Measurements from ENCODE around the gene CLMP.

CLMP gene

DNA sequence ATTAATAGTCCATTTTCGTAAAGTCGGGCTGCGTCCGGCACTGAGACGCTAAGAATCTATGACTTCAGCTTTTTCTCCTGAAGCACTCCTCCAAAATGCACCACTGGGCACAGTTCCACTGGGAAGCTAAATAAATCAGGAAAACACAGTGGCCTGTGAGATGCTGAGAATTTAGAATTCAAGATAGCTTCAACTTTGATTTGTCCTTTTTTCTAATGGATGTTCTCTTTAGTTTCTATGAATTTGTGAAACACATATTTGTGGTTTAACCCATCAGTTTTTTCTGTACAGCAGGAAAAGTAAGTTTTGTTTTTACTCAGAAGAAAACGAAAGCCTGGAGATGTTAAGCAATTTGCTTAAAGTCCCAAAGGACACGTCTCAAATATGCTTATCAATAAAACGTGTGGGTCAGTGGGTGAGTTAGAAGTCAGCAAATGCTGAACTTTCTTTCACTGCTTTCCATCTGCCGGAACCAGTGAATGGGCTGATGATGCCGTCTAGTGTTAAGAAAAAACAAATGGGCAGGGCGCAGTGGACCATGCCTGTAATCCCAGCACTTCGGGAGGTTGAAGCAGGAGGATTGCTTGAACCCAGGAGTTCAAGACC, 40.7 kb upstream of the CLMP start:
- no peak for DNase-seq (ENCODE audit: low spot score)
- no peak overlapping the region for H3K27ac ChIP-seq
- ChIA-PET CTCF (interaction anchor here (0.5 to 1.5 kb wide), 3 partner anchors 9 to 47 kb away, joined by 3 to 5 read pairs (median 4); no protein-coding TSS in a partner anchor), POLR2A (ENCODE audit: low non-redundant PET) (no interaction called here)
- TF ChIP-seq, protein P1, sequence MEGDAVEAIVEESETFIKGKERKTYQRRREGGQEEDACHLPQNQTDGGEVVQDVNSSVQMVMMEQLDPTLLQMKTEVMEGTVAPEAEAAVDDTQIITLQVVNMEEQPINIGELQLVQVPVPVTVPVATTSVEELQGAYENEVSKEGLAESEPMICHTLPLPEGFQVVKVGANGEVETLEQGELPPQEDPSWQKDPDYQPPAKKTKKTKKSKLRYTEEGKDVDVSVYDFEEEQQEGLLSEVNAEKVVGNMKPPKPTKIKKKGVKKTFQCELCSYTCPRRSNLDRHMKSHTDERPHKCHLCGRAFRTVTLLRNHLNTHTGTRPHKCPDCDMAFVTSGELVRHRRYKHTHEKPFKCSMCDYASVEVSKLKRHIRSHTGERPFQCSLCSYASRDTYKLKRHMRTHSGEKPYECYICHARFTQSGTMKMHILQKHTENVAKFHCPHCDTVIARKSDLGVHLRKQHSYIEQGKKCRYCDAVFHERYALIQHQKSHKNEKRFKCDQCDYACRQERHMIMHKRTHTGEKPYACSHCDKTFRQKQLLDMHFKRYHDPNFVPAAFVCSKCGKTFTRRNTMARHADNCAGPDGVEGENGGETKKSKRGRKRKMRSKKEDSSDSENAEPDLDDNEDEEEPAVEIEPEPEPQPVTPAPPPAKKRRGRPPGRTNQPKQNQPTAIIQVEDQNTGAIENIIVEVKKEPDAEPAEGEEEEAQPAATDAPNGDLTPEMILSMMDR (conservative IDR thresholded peaks at IDR 0.05; ENCODE audit: low read depth): no peak

DNA sequence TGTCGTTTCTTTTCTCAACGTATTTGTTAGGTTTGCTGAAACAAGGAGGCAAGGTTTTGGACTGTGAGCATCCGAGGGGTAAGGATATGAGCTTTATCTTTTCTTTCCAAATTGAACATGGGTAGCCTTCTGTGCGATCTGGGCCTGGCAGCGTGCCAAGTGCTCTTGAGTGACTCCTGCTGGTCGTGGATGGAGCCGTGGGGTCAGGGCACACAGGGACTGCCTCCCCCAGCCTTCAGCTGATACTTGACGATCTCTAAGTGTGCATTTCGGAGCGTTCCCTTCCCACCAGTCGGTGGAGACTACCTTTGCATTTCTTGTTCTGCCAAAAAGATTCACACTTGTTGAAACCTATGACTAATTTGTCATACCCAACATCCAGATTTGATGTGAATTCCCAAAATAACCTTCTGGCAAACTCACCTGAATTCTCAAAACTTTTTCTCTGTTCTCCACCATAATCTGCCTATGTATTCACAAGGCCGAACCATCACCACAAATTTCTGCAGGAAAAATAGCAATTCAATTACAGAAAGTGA, 40.1 kb upstream of the CLMP start:
- peak; percentile 31 for DNase-seq (ENCODE audit: low spot score)
- ChIA-PET CTCF (interaction anchor here (0.5 to 1.5 kb wide), 5 partner anchors 9 to 108 kb away, joined by 3 to 5 read pairs (median 4); no protein-coding TSS in a partner anchor), POLR2A (ENCODE audit: low non-redundant PET) (no interaction called here)
- H3K27ac ChIP-seq: no peak overlapping the region
- TF ChIP-seq, protein P1 (conservative IDR thresholded peaks at IDR 0.05; ENCODE audit: low read depth): peak; percentile 30

DNA sequence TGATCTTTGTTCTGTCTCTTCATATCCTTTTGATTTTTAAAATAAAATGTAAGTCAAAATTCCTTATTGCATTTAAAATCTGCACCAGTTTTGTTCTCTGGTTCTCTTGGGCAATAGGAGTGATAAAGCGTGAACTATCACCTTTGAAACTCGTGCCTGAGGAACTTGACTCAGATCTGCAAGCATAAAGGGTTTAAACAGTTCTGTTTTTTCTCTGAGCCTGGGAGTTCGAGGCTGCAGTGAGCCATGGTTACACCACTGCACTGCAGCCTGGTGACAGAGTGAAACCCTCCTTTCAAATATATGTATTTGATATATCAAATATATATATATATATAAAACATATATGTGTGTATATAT, 38.9 kb upstream of the CLMP start:
- POLR2A ChIA-PET (ENCODE audit: low non-redundant PET): no interaction called here
- CTCF ChIA-PET: no interaction called here
- TF ChIP-seq, protein P1 (conservative IDR thresholded peaks at IDR 0.05; ENCODE audit: low read depth): no peak
- no peak overlapping the region for H3K27ac ChIP-seq
- DNase-seq (ENCODE audit: low spot score): no peak

DNA sequence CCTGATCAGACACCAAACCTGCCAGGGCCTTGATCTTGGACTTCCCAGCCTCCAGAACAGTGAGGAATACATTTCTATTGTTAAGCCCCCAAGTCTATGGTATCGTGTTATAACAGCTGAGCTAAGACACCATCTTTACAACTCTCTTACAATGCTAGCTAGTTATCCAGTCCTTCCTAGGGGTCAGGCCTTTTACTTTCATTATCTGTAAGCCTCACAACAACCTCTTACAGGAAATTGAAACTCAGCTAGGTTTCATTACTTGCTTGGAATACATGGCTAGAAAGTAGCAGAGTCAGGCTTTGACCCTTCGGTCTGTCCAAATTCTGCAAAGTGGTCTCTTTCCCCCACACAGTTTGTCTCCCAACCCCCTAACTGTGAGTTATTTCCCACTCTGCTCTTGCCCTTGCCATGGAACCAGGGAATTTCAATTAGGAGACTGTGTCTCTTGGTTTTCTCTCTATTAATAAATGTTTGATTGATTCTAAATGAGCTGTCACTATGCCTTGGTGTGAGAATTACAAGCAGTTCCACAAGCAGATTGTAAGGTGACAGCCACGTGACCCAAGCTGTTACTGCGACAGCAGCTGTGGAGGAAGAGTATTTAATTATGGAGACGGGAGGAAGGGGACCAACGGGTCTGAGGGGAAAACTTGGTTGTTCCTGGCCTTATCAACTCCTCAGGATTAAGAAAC, 38.4 kb upstream of the CLMP start:
- H3K27ac ChIP-seq: no peak overlapping the region
- ChIA-PET CTCF (no interaction called here), POLR2A (ENCODE audit: low non-redundant PET) (no interaction called here)
- TF ChIP-seq, protein P1 (conservative IDR thresholded peaks at IDR 0.05; ENCODE audit: low read depth): no peak
- no peak for DNase-seq (ENCODE audit: low spot score)

DNA sequence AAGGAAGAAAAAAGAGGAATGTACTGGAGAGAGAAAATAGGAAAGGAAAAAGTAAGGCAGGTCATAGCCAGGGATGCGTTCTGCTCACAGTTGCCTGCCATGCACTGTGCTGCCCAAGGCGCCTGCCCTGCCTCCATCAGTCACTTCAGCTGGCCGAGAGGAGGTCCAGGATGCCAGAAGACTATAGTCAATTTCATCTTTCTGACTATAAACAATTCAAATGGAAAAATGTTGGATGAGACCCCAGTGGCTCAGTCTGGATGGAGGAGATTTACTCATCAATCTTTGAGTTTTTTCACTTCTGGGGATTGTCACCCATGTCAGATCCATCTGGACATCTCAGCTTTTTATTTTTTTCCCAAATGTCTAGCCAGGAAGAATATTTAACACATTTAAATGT, 36.7 kb upstream of the CLMP start:
- DNase-seq (ENCODE audit: low spot score): no peak
- TF ChIP-seq, protein P1 (conservative IDR thresholded peaks at IDR 0.05; ENCODE audit: low read depth): no peak
- H3K27ac ChIP-seq: no peak overlapping the region
- ChIA-PET POLR2A (ENCODE audit: low non-redundant PET) (no interaction called here), CTCF (interaction anchor here (0.6 kb wide), 2 partner anchors 122 to 1562 kb away, joined by 3 to 4 read pairs; no protein-coding TSS in a partner anchor)

DNA sequence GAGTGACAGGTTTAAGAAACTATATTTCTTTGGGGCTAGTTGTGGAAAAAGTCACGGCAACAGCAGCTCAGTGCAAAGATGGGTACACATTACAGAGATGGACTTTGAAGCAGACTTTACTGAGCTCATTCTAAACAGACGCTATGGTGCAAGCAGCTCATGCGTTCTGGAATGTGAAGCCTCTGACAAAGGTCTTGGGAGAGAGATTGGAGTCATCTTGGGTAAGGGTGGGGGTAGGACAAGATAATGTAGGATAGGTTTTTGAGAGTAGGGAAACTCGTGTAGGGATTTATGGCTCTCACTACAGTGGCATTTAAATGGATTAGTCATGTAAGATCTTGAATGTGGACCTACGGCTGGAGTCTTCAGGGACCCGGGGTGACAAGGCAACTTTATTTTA, 36.2 kb upstream of the CLMP start:
- ChIA-PET POLR2A (ENCODE audit: low non-redundant PET) (no interaction called here), CTCF (interaction anchor here (0.6 kb wide), 1 partner anchor 24 kb away, joined by 7 read pairs; no protein-coding TSS in a partner anchor)
- no peak overlapping the region for H3K27ac ChIP-seq
- TF ChIP-seq, protein P1 (conservative IDR thresholded peaks at IDR 0.05; ENCODE audit: low read depth): no peak
- DNase-seq (ENCODE audit: low spot score): no peak

Data from RWPE1 (cell line).